ENCODE results near the gene NELFCD. TPM values are rescaled to one million over a fixed set of nuclear protein-coding genes. Genes with fewer than 3 reads are reported as not detected.
A peak's percentile ranks its signal among the peaks of the same experiment; 100 is the strongest.

The NELFCD gene
- total and polyA plus RNA-seq, 9 of the 15 experiments (the other 6 are each of a cell fraction or from before 2014, with no cell fraction given) = 11.7 to 163 (median 96.5) TPM

DNA sequence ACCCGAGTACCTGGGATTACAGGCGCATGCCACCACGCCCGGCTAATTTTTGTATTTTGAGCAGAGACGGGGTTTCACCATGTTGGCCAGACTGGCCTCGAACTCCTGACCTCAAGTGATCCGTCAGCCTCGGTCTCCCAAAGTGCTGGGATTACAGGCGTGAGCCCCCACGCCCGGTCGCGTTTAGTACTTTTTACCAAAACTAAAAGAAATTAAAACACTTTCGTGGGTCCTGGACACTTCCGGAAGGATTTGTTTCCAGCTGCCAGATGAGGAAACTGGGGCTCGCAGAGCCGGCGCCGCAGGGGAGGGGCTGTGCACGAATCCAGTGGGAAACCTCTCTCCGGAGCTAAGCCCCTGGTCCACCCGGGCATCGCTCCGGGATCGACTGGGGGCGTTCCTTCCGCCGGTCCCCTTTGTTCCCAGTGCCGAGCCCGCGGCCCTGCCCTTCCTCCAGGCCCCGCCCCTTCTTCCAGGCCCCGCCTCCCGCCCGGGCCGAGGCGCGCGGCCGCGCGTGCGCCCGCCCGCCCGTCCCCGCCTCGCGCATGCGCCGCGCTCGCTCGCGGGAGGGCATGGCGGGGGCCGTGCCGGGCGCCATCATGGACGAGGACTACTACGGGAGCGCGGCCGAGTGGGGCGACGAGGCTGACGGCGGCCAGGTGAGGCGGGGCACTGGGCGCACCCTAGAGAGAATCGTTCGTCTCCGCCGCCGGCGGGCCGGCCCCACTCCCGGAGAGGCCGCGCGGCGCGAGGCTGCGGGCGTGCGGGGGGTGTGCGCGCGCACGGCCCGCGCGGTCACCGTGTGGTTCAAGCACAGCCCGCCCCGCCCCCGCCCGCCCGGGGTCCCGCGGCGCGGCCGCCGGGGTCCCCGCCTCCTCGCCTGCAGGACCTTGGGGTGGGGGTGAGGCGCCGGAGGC, at the start of gene NELFCD (continued):
- peak; percentile 88 for TF ChIP-seq HMGN3 (IDR thresholded peaks at IDR 0.05; ENCODE audit: borderline replicate concordance, extremely low read depth, insufficient read length, low read depth, low read length)
- TF ChIP-seq GABPB2 (CRISPR knock-in tag; conservative IDR thresholded peaks at IDR 0.05) = no peak
- TF ChIP-seq BRF1 (IDR thresholded peaks at IDR 0.05; ENCODE audit: borderline replicate concordance, extremely low read depth, insufficient read length) = no peak
- TF ChIP-seq ZNF444 (CRISPR knock-in tag; IDR thresholded peaks at IDR 0.05) = no peak
- TF ChIP-seq SIN3A (IDR thresholded peaks at IDR 0.05; ENCODE audit: borderline replicate concordance in 2 of 2, control insufficient read depth in 1 of 2, low read depth in 2 of 2, low read length in 2 of 2) = peak in 1 of 2 experiments; percentile 65; a peak in 1 of 4 replicates
- TF ChIP-seq, protein P1, sequence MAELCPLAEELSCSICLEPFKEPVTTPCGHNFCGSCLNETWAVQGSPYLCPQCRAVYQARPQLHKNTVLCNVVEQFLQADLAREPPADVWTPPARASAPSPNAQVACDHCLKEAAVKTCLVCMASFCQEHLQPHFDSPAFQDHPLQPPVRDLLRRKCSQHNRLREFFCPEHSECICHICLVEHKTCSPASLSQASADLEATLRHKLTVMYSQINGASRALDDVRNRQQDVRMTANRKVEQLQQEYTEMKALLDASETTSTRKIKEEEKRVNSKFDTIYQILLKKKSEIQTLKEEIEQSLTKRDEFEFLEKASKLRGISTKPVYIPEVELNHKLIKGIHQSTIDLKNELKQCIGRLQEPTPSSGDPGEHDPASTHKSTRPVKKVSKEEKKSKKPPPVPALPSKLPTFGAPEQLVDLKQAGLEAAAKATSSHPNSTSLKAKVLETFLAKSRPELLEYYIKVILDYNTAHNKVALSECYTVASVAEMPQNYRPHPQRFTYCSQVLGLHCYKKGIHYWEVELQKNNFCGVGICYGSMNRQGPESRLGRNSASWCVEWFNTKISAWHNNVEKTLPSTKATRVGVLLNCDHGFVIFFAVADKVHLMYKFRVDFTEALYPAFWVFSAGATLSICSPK (IDR thresholded peaks at IDR 0.05; ENCODE audit: borderline replicate concordance) = no peak
- TF ChIP-seq, protein P2, sequence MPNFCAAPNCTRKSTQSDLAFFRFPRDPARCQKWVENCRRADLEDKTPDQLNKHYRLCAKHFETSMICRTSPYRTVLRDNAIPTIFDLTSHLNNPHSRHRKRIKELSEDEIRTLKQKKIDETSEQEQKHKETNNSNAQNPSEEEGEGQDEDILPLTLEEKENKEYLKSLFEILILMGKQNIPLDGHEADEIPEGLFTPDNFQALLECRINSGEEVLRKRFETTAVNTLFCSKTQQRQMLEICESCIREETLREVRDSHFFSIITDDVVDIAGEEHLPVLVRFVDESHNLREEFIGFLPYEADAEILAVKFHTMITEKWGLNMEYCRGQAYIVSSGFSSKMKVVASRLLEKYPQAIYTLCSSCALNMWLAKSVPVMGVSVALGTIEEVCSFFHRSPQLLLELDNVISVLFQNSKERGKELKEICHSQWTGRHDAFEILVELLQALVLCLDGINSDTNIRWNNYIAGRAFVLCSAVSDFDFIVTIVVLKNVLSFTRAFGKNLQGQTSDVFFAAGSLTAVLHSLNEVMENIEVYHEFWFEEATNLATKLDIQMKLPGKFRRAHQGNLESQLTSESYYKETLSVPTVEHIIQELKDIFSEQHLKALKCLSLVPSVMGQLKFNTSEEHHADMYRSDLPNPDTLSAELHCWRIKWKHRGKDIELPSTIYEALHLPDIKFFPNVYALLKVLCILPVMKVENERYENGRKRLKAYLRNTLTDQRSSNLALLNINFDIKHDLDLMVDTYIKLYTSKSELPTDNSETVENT (CRISPR knock-in tag; IDR thresholded peaks at IDR 0.05) = no peak; the same call in none of the 2 replicates
- TF ChIP-seq, protein P3, sequence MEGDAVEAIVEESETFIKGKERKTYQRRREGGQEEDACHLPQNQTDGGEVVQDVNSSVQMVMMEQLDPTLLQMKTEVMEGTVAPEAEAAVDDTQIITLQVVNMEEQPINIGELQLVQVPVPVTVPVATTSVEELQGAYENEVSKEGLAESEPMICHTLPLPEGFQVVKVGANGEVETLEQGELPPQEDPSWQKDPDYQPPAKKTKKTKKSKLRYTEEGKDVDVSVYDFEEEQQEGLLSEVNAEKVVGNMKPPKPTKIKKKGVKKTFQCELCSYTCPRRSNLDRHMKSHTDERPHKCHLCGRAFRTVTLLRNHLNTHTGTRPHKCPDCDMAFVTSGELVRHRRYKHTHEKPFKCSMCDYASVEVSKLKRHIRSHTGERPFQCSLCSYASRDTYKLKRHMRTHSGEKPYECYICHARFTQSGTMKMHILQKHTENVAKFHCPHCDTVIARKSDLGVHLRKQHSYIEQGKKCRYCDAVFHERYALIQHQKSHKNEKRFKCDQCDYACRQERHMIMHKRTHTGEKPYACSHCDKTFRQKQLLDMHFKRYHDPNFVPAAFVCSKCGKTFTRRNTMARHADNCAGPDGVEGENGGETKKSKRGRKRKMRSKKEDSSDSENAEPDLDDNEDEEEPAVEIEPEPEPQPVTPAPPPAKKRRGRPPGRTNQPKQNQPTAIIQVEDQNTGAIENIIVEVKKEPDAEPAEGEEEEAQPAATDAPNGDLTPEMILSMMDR (IDR thresholded peaks at IDR 0.05 in 2 of 3, conservative IDR thresholded peaks at IDR 0.05 in 1 of 3; ENCODE audit: insufficient read depth in 2 of 3, low read depth in 1 of 3, low read length in 3 of 3) = no peak
- peak; percentile 64 for TF ChIP-seq TBP (optimal IDR thresholded peaks at IDR 0.05; ENCODE audit: low read depth, low read length)
- peak in 1 of 2 experiments; percentile 9; a peak in 1 of 3 replicates for TF ChIP-seq CBX3 (IDR thresholded peaks at IDR 0.05; ENCODE audit: borderline replicate concordance in 1 of 2, low read length in 2 of 2)
- 0 out of 2 replicates have a peak, but pooled peaks have one; percentile 34 for TF ChIP-seq MYNN (IDR thresholded peaks at IDR 0.05)
- no peak for TF ChIP-seq MYNN (CRISPR knock-in tag; IDR thresholded peaks at IDR 0.05)
- TF ChIP-seq ZNF644 (tag; IDR thresholded peaks at IDR 0.05; ENCODE audit: low read depth) = peak; percentile 77; the same call in 1 of the 2 replicates
- TF ChIP-seq L3MBTL2 (IDR thresholded peaks at IDR 0.05) = peak; percentile 27; the same call in 1 of the 2 replicates
- TF ChIP-seq GATAD2B (IDR thresholded peaks at IDR 0.05; ENCODE audit: borderline replicate concordance) = 0 out of 2 replicates have a peak, but pooled peaks have one; percentile 67
- 0 out of 2 replicates have a peak, but pooled peaks have one; percentile 35 for TF ChIP-seq HCFC1 (IDR thresholded peaks at IDR 0.05; ENCODE audit: low read depth, low read length)
- TF ChIP-seq PHF8 (IDR thresholded peaks at IDR 0.05; ENCODE audit: borderline replicate concordance, low read length) = peak; percentile 82
- no peak for TF ChIP-seq ZNF347 (CRISPR knock-in tag; IDR thresholded peaks at IDR 0.05; ENCODE audit: low read depth)
- TF ChIP-seq, protein P4, sequence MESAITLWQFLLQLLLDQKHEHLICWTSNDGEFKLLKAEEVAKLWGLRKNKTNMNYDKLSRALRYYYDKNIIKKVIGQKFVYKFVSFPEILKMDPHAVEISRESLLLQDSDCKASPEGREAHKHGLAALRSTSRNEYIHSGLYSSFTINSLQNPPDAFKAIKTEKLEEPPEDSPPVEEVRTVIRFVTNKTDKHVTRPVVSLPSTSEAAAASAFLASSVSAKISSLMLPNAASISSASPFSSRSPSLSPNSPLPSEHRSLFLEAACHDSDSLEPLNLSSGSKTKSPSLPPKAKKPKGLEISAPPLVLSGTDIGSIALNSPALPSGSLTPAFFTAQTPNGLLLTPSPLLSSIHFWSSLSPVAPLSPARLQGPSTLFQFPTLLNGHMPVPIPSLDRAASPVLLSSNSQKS (CRISPR knock-in tag; IDR thresholded peaks at IDR 0.05) = no peak
